OCI-LY7 (cell line): Measurements from ENCODE around the gene TAT. TPM values are rescaled to one million over a fixed set of nuclear protein-coding genes. Genes with fewer than 3 reads are reported as not detected.

Experiments
- Bru-seq: library from RNA; stranded (reverse); fragments of 400-500 nt; gene quantifications from one replicate; lab custom pipeline; 2021; lab: Mats Ljungman, UMichigan
- BruChase-seq, 2 experiments: library from RNA; stranded (reverse); fragments of 400-500 nt; gene quantifications; one replicate each; lab custom pipeline; 2021; lab: Mats Ljungman, UMichigan
- BruUV-seq: library from RNA; stranded (reverse); fragments of 400-500 nt; replicated peaks from 2 replicates; lab custom pipeline; 2021; lab: Mats Ljungman, UMichigan
- CTCF ChIA-PET: fragments of 300-600 bp; sonication (Branson Sonifier 250); formaldehyde crosslinking; loops from one replicate; lab custom pipeline; 2022; ENCODE audit warnings: antibody characterized with exemption; ENCODE audit not compliant: unreplicated experiment; lab: Charles Lee
- POLR2A ChIA-PET: fragments of 300-600 bp; sonication (Branson Sonifier 250); formaldehyde crosslinking; loops from one replicate; lab custom pipeline; 2022; ENCODE audit warnings: antibody characterized with exemption; lab: Charles Lee
- DNase-seq: peaks from one replicate; pipeline ENCODE4 v3.0.0-alpha.2; 2015; ENCODE audit warnings: low spot score
- H2AFZ ChIP-seq: fragments of 200-600 bp; sonication (generic), shearing (Covaris generic); 2 replicates; pipeline ENCODE4 v1.6.1; 2014; ENCODE audit warnings: mild to moderate bottlenecking, antibody characterized with exemption, low read length, moderate library complexity
- H3K27ac ChIP-seq: fragments of 200-600 bp; sonication (generic); 2 replicates; pipeline ENCODE4 v1.5.1; 2014; ENCODE audit warnings: mixed run types, low read depth, mild to moderate bottlenecking, moderate library complexity, low read length, inconsistent platforms; ENCODE audit not compliant: poor library complexity, severe bottlenecking
- H3K36me3 ChIP-seq: fragments of 200-600 bp; sonication (generic); 2 replicates; pipeline ENCODE4 v1.6.1; 2014; ENCODE audit warnings: mild to moderate bottlenecking, antibody characterized with exemption, low read length, moderate library complexity, mixed read lengths; ENCODE audit not compliant: insufficient read depth
- H3K4me1 ChIP-seq: fragments of 200-600 bp; sonication (generic); 2 replicates; pipeline ENCODE4 v1.5.1; 2014; ENCODE audit warnings: mild to moderate bottlenecking, low read length; ENCODE audit not compliant: insufficient read depth, poor library complexity, severe bottlenecking
- H3K4me2 ChIP-seq: fragments of 200-600 bp; sonication (generic); 2 replicates; pipeline ENCODE4 v1.6.1; 2014; ENCODE audit warnings: mild to moderate bottlenecking, low read length
- H3K4me3 ChIP-seq: fragments of 200-600 bp; sonication (generic); 2 replicates; pipeline ENCODE4 v1.5.1; 2014; ENCODE audit warnings: mild to moderate bottlenecking, low read depth, low read length; ENCODE audit not compliant: poor library complexity, severe bottlenecking
- H3K79me2 ChIP-seq: fragments of 200-600 bp; sonication (generic); 2 replicates; pipeline ENCODE4 v1.6.1; 2016; ENCODE audit warnings: low read depth, mild to moderate bottlenecking, low read length, moderate library complexity, mixed read lengths; ENCODE audit not compliant: insufficient read depth
- H3K9me2 ChIP-seq: fragments of 200-600 bp; sonication (generic); 2 replicates; pipeline ENCODE4 v1.6.1; 2016; ENCODE audit warnings: mild to moderate bottlenecking, low read length, mixed read lengths; ENCODE audit not compliant: insufficient read depth
- H3K9me3 ChIP-seq: fragments of 200-600 bp; sonication (generic); 2 replicates; pipeline ENCODE4 v1.6.1; 2014; ENCODE audit warnings: mild to moderate bottlenecking, mixed run types, low read length, mixed read lengths
- H4K20me1 ChIP-seq: fragments of 200-600 bp; sonication (generic); 2 replicates; pipeline ENCODE4 v1.6.1; 2014; ENCODE audit warnings: mild to moderate bottlenecking, antibody characterized with exemption, low read length, moderate library complexity, mixed read lengths; ENCODE audit not compliant: insufficient read depth
- CTCF ChIP-seq: fragments of 200-600 bp; sonication (generic); conservative IDR thresholded peaks from 2 replicates; pipeline ENCODE4 v1.5.1; 2014; ENCODE audit warnings: mild to moderate bottlenecking, antibody characterized with exemption, low read length, moderate library complexity, mixed read lengths
- EZH2phosphoT487 ChIP-seq: fragments of 200-600 bp; sonication (generic); IDR thresholded peaks from 2 replicates; pipeline ENCODE4 v1.6.1; 2018; ENCODE audit warnings: low read depth, borderline replicate concordance, mild to moderate bottlenecking, mixed run types, antibody characterized with exemption, low read length, moderate library complexity, mixed read lengths
- intact Hi-C: fragments of 100-400 bp; cut with micrococcal nuclease; formaldehyde crosslinking; loops from one replicate; pipeline ENCODE4 v1.10.0; 2022; ENCODE audit not compliant: unreplicated experiment
- long read RNA-seq: library from polyadenylated mRNA; stranded (forward); transcript quantifications from one replicate; pipeline ENCODE4 v2.0.0, GENCODE V29; 2022
- total RNA-seq, 2 experiments: library from RNA; depleted of rRNA in 1 of 2; stranded (reverse); fragments of >200 nt in 1 of 2; shearing (Covaris generic) in 1 of 2; gene quantifications; 2 replicates each; pipeline ENCODE4 v1.2.3, GENCODE V29; 2014 to 2022

TAT gene
- total RNA-seq (2014; rRNA removed; shearing (Covaris generic)) (not detected in 2 replicates), total RNA-seq (2022) (not detected in 2 replicates), Bru-seq, nascent RNA (not detected), BruChase-seq, experiment 1, labeled RNA remaining after a 6-hour chase (not detected), BruChase-seq, experiment 2, labeled RNA remaining after a 2-hour chase (not detected)
- long read RNA-seq, result 0 reads

DNA sequence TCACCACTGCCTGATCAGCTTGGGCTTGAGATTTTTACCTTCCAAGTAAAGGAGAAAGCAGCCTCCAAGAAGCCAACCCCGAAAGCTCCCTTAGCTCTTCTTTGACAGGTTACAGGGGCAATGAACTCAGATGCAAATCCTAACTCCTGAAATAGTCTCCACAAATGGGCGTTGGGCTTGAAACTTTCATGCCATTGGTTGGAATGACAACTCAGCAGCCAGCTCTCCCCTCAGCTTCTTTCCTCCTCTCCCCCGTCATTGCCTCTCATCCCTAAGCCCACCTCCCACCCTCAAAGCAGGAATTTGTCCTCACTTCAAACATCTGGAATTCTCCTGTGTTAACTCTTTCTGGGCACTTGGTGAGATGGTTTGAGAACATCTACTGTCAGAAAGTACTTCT, at the start of gene TAT:
Gene TAT, minus strand, starts transcription at position 122 of the 400 bp plus-strand sequence. CDS start 677 bp downstream, outside the sequence.
- CTCF ChIA-PET, result interaction anchor here (2.8 kb wide), 1 partner anchor 34 kb away, joined by 11 read pairs; no protein-coding TSS in a partner anchor
- Histone ChIP-seq H3K79me2 (no peaks in the 10 kb centered on the region), H4K20me1 (no peaks in the 10 kb centered on the region), H3K4me3 (no peak within 1 kb of the TSS), H3K36me3 (no peaks in the 10 kb centered on the region), H3K4me1 (peaks cover 16% of the 10 kb centered on the region), H3K4me2 (0 out of 2 replicates have a peak within 1 kb of the TSS, but pooled peaks have one; percentile 10), H3K9me3 (no peaks in the 10 kb centered on the region), H3K9me2 (no peaks in the 10 kb centered on the region), H3K27ac (no peak within 1 kb of the TSS), H2AFZ (peak within 1 kb of the TSS; percentile 31; the same call in 1 of the 2 replicates)
- intact Hi-C loops, result no loop called here
- no peak for DNase-seq
- TF ChIP-seq CTCF (no peak), EZH2phosphoT487 (no peak)
- no TSS peak for BruUV-seq
- POLR2A ChIA-PET, result interaction anchor here (0.7 kb wide), 1 partner anchor 135 kb away, joined by 3 read pairs; no protein-coding TSS in a partner anchor

- no TSS peak for BruUV-seq
- H3K4me3 ChIP-seq, result no peak within 1 kb of the TSS
- no peaks in the 10 kb centered on the region for H3K36me3 ChIP-seq
- ChIA-PET CTCF (no interaction called here), POLR2A (no interaction called here)
- H3K9me2 ChIP-seq, result no peaks in the 10 kb centered on the region
- H3K4me1 ChIP-seq, result no peaks in the 10 kb centered on the region
- intact Hi-C loops, result no loop called here
- H4K20me1 ChIP-seq, result no peaks in the 10 kb centered on the region
- H3K27ac ChIP-seq, result no peak within 1 kb of the TSS
- H3K4me2 ChIP-seq, result no peak within 1 kb of the TSS
- TF ChIP-seq EZH2phosphoT487 (no peak), CTCF (no peak)
- no peaks in the 10 kb centered on the region for H3K9me3 ChIP-seq
- H2AFZ ChIP-seq, result no peak within 1 kb of the TSS
- DNase-seq, result no peak
- no peaks in the 10 kb centered on the region for H3K79me2 ChIP-seq
These were observed 49.3 kb upstream of the TAT start, which contains the start of gene MARVELD3 for GRCh38 chr16:71626018-71626857. TSS of gene MARVELD3 (plus strand) at chr16:71626184. CDS start at chr16:71626230, 46 bp downstream.
